Measurements from ENCODE around the gene ANKRD55.

- TF ChIP-seq CTCF (conservative IDR thresholded peaks at IDR 0.05; ENCODE audit: low read depth, low read length) (no peak), EZH2 (IDR thresholded peaks at IDR 0.05; ENCODE audit: low read length, unreplicated experiment) (no peak), EZH2phosphoT487 (IDR thresholded peaks at IDR 0.05; ENCODE audit: borderline replicate concordance, low read length) (no peak)
Observed at GRCh38 chr5:56169949-56170348, 63.2 kb downstream of the ANKRD55 start.
